WTC11 (cell line): ENCODE results near the gene ORM1. TPM values are rescaled to one million over a fixed set of nuclear protein-coding genes. Genes with fewer than 3 reads are reported as not detected.

Source experiments
- ATAC-seq: fragments of 200-7000 bp; cut with Tn5 transposase; 2 replicates; pipeline ENCODE4 v1.10.0; 2021; ENCODE audit warnings: mild to moderate bottlenecking, moderate library complexity
- CTCF ChIA-PET: fragments of 300-600 bp; sonication (Branson Sonifier 250); formaldehyde crosslinking; loops from one replicate; lab custom pipeline; 2021; ENCODE audit warnings: antibody characterized with exemption; lab: Charles Lee
- POLR2A ChIA-PET: fragments of 350-600 bp; sonication (Branson Sonifier 250); formaldehyde crosslinking; loops from one replicate; lab custom pipeline; 2021; ENCODE audit warnings: antibody characterized with exemption; lab: Charles Lee
- DNase-seq: peaks from one replicate; pipeline ENCODE4 v3.0.0; 2021; ENCODE audit warnings: low spot score
- H3K27ac Mint-ChIP-seq: 2 replicates; pipeline ENCODE4 v1.8.0; 2021; ENCODE audit warnings: mixed read lengths
- H3K27me3 Mint-ChIP-seq: 2 replicates; pipeline ENCODE4 v1.8.0; 2021; ENCODE audit warnings: low read depth, mild to moderate bottlenecking, moderate library complexity, mixed read lengths
- H3K36me3 Mint-ChIP-seq: 2 replicates; pipeline ENCODE4 v1.8.0; 2021; ENCODE audit warnings: mixed read lengths
- H3K4me1 Mint-ChIP-seq: 2 replicates; pipeline ENCODE4 v1.8.0; 2022; ENCODE audit warnings: mixed read lengths
- H3K4me3 Mint-ChIP-seq: 2 replicates; pipeline ENCODE4 v1.8.0; 2021; ENCODE audit warnings: mild to moderate bottlenecking, moderate library complexity, mixed read lengths
- H3K9me3 Mint-ChIP-seq: 2 replicates; pipeline ENCODE4 v1.8.0; 2021; ENCODE audit warnings: mixed read lengths
- AR ChIP-seq: fragments of 250-450 bp; sonication (Bioruptor Pico); IDR thresholded peaks from 2 replicates; pipeline ENCODE4 v1.9.0; 2021; ENCODE audit warnings: mild to moderate bottlenecking
- CREB1 ChIP-seq: sonication (generic); formaldehyde crosslinking; IDR thresholded peaks from 2 replicates; pipeline ENCODE4 v1.8.0; 2023; ENCODE audit warnings: mild to moderate bottlenecking, missing genetic modification reagents
- E2F5 ChIP-seq: sonication (generic); formaldehyde crosslinking; IDR thresholded peaks from 2 replicates; pipeline ENCODE4 v1.8.1; 2022; ENCODE audit warnings: mild to moderate bottlenecking, moderate library complexity, missing genetic modification reagents
- FOXP1 ChIP-seq: sonication (generic); formaldehyde crosslinking; IDR thresholded peaks from 2 replicates; pipeline ENCODE4 v1.8.0; 2022; ENCODE audit warnings: missing genetic modification reagents, mild to moderate bottlenecking, moderate library complexity, borderline replicate concordance
- GABPB1 ChIP-seq: sonication (generic); formaldehyde crosslinking; IDR thresholded peaks from 2 replicates; pipeline ENCODE4 v1.8.1; 2023; ENCODE audit warnings: mild to moderate bottlenecking, missing genetic modification reagents
- JUN ChIP-seq: sonication (generic); formaldehyde crosslinking; IDR thresholded peaks from 2 replicates; pipeline ENCODE4 v1.8.0; 2023; ENCODE audit warnings: mild to moderate bottlenecking, missing genetic modification reagents
- MLX ChIP-seq: sonication (generic); formaldehyde crosslinking; IDR thresholded peaks from 2 replicates; pipeline ENCODE4 v1.8.1; 2023; ENCODE audit warnings: mild to moderate bottlenecking, missing genetic modification reagents, moderate library complexity
- NR1H2 ChIP-seq: sonication (generic); formaldehyde crosslinking; IDR thresholded peaks from 2 replicates; pipeline ENCODE4 v1.9.0; 2021; ENCODE audit warnings: mild to moderate bottlenecking, moderate library complexity, missing genetic modification reagents
- NR3C1 ChIP-seq: sonication (generic); formaldehyde crosslinking; conservative IDR thresholded peaks from 2 replicates; pipeline ENCODE4 v1.8.1; 2023; ENCODE audit warnings: low read depth, mild to moderate bottlenecking, missing genetic modification reagents
- SMAD3 ChIP-seq: sonication (generic); formaldehyde crosslinking; IDR thresholded peaks from 2 replicates; pipeline ENCODE4 v1.8.0; 2022; ENCODE audit warnings: missing genetic modification reagents, mild to moderate bottlenecking, borderline replicate concordance
- TP53 ChIP-seq: sonication (generic); formaldehyde crosslinking; IDR thresholded peaks from 2 replicates; pipeline ENCODE4 v1.8.1; 2023; ENCODE audit warnings: mild to moderate bottlenecking, missing genetic modification reagents
- USF2 ChIP-seq: sonication (generic); formaldehyde crosslinking; IDR thresholded peaks from 2 replicates; pipeline ENCODE4 v1.8.1; 2023; ENCODE audit warnings: mild to moderate bottlenecking, missing genetic modification reagents, moderate library complexity
- ZMAT4 ChIP-seq: fragments of 250-450 bp; sonication (Bioruptor Pico); IDR thresholded peaks from 2 replicates; pipeline ENCODE4 v1.9.0; 2021; ENCODE audit warnings: mild to moderate bottlenecking
- ZNF121 ChIP-seq: sonication (generic); formaldehyde crosslinking; IDR thresholded peaks from 2 replicates; pipeline ENCODE4 v1.8.0; 2023; ENCODE audit warnings: missing genetic modification reagents
- ZNF281 ChIP-seq: sonication (generic); formaldehyde crosslinking; IDR thresholded peaks from 2 replicates; pipeline ENCODE4 v1.8.0; 2023; ENCODE audit warnings: mild to moderate bottlenecking, missing genetic modification reagents
- ZNF317 ChIP-seq: sonication (generic); formaldehyde crosslinking; IDR thresholded peaks from 2 replicates; pipeline ENCODE4 v1.8.1; 2023; ENCODE audit warnings: low read depth, mild to moderate bottlenecking, moderate library complexity, missing genetic modification reagents, borderline replicate concordance
- ZNF396 ChIP-seq: fragments of 250-450 bp; sonication (Bioruptor Pico); IDR thresholded peaks from 2 replicates; pipeline ENCODE4 v1.8.0; 2021; ENCODE audit warnings: mild to moderate bottlenecking, moderate library complexity, borderline replicate concordance
- ZNF416 ChIP-seq: fragments of 250-450 bp; sonication (Bioruptor Pico); IDR thresholded peaks from 2 replicates; pipeline ENCODE4 v1.9.0; 2021; ENCODE audit warnings: mild to moderate bottlenecking, inconsistent platforms
- ZNF532 ChIP-seq: fragments of 250-450 bp; sonication (Bioruptor Pico); IDR thresholded peaks from 2 replicates; pipeline ENCODE4 v1.9.0; 2021; ENCODE audit warnings: mild to moderate bottlenecking, borderline replicate concordance
- total RNA-seq: library from RNA; stranded (reverse); gene quantifications from 3 replicates; pipeline ENCODE4 v1.2.3, GENCODE V29; 2021

Gene ORM1
- total RNA-seq, 1 experiment from 2014 or later = 3.9 TPM

- no peak for TF ChIP-seq ZNF317
- TF ChIP-seq JUN (CRISPR knock-in tag) = no peak
- no peak for TF ChIP-seq USF2
- no peak for TF ChIP-seq SMAD3 (CRISPR knock-in tag)
- no peak for TF ChIP-seq GABPB1 (CRISPR knock-in tag)
- no peak for TF ChIP-seq MLX (CRISPR knock-in tag)
- no peak for TF ChIP-seq NR3C1
- no peak for TF ChIP-seq ZNF121 (CRISPR knock-in tag)
- TF ChIP-seq ZNF281 (CRISPR knock-in tag) = no peak
- TF ChIP-seq CREB1 (CRISPR knock-in tag) = no peak
- TF ChIP-seq NR1H2 (CRISPR knock-in tag) = no peak
- no peak for TF ChIP-seq E2F5
- TF ChIP-seq ZMAT4 = no peak
- TF ChIP-seq AR (CRISPR knock-in tag) = no peak
- no peak for TF ChIP-seq ZNF396
- no peak for TF ChIP-seq ZNF416
- no peak for TF ChIP-seq ZNF532
- TF ChIP-seq FOXP1 (CRISPR knock-in tag) = no peak
- TF ChIP-seq TP53 (CRISPR knock-in tag) = no peak
- TF ChIP-seq, all 79 proteins: peak for 0
- H3K4me1 Mint-ChIP-seq = no peaks in the 10 kb centered on the region
- DNase-seq = peak; percentile 4
- H3K36me3 Mint-ChIP-seq = peaks cover 11% of the 10 kb centered on the region
- ChIA-PET CTCF (interaction anchor here (1.2 to 1.7 kb wide), 2 partner anchors 12 to 171 kb away, joined by 3 to 9 read pairs; no protein-coding TSS in a partner anchor), POLR2A (no interaction called here)
- no peak overlapping the region for H3K4me3 Mint-ChIP-seq
- H3K27me3 Mint-ChIP-seq = no peaks in the 10 kb centered on the region
- peaks cover 7% of the 10 kb centered on the region; the same call in 1 of the 2 replicates for H3K9me3 Mint-ChIP-seq
- ATAC-seq = no peak
- no peak overlapping the region for H3K27ac Mint-ChIP-seq
These were observed 43.9 kb upstream of the ORM1 start for GRCh38 chr9:114278881-114279570.
